ENCODE measurements around the gene DNASE1L3. TPM values are rescaled to one million over a fixed set of nuclear protein-coding genes. Genes with fewer than 3 reads are reported as not detected.
A peak's percentile ranks its signal among the peaks of the same experiment; 100 is the strongest.
"Not testable (repeated sequence)": the region's sequence is repeated elsewhere in the genome, so short reads cannot be mapped to it uniquely, and the experiment has no call there.

Gene DNASE1L3
- total and polyA plus RNA-seq, 3 experiments from 2014 or later, result not detected

GRCh38 chr3:58230876-58231552, 20.2 kb upstream of the DNASE1L3 start:
- no peaks in the 10 kb centered on the region for H3K36me3 ChIP-seq (ENCODE audit: insufficient read depth, low read length)
- H3K4me3 ChIP-seq (ENCODE audit: low read length), result no peak overlapping the region
- Mint-ChIP-seq H3K27me3 (peaks cover 14 to 49% of the 10 kb centered on the region in 2 donors), H3K4me1 (no peaks in the 10 kb centered on the region), H3K27ac (no peak overlapping the region), H3K36me3 (no peaks in the 10 kb centered on the region), H3K4me3 (no peak overlapping the region), H3K9me3 (no peaks in the 10 kb centered on the region)
- H3K4me1 ChIP-seq (ENCODE audit: insufficient read depth, low read length), result no peaks in the 10 kb centered on the region
- no peaks in the 10 kb centered on the region for H3K27me3 ChIP-seq (ENCODE audit: insufficient read depth, low read length, poor library complexity, severe bottlenecking)
- no peak for DNase-seq
- ChIA-PET POLR2A (no interaction called here), CTCF (interaction anchor here (3.9 kb wide), 1 partner anchor 13 kb away, joined by 13 read pairs; no protein-coding TSS in a partner anchor)
- H3K9me3 ChIP-seq (ENCODE audit: low read length), result no peaks in the 10 kb centered on the region
- H3K27ac ChIP-seq (ENCODE audit: low read depth, low read length), result no peak overlapping the region

GRCh38 chr3:58227933-58228332, 17.2 kb upstream of the DNASE1L3 start:
- not testable (repeated sequence) for H3K4me1 Mint-ChIP-seq

GRCh38 chr3:58223855-58224254, 13.1 kb upstream of the DNASE1L3 start:
- H3K27me3 ChIP-seq (ENCODE audit: insufficient read depth, low read length, poor library complexity, severe bottlenecking), result no peaks in the 10 kb centered on the region
- no peaks in the 10 kb centered on the region for H3K9me3 Mint-ChIP-seq
- peaks cover 2 to 13% of the 10 kb centered on the region in 2 donors for H3K27me3 Mint-ChIP-seq
- no peaks in the 10 kb centered on the region for H3K4me1 ChIP-seq (ENCODE audit: insufficient read depth, low read length)
- H3K4me3 ChIP-seq (ENCODE audit: low read length), result no peak overlapping the region
- ChIA-PET CTCF (interaction anchor here (1.3 kb wide), 1 partner anchor 15 kb away, joined by 3 read pairs; no protein-coding TSS in a partner anchor), POLR2A (no interaction called here)
- no peaks in the 10 kb centered on the region for H3K9me3 ChIP-seq (ENCODE audit: low read length)
- H3K27ac Mint-ChIP-seq, result no peak overlapping the region
- H3K27ac ChIP-seq (ENCODE audit: low read depth, low read length), result no peak overlapping the region
- no peaks in the 10 kb centered on the region for H3K36me3 ChIP-seq (ENCODE audit: insufficient read depth, low read length)
- H3K4me1 Mint-ChIP-seq, result peaks cover 0 to 5% (median 3%) of the 10 kb centered on the region in 3 donors
- no peak for DNase-seq
- no peak overlapping the region for H3K4me3 Mint-ChIP-seq
- peaks cover 0 to 2% (median 0%) of the 10 kb centered on the region in 3 donors for H3K36me3 Mint-ChIP-seq

More at GRCh38 chr3:58227933-58228332, 17.2 kb upstream of the DNASE1L3 start:
- H3K27me3 ChIP-seq (ENCODE audit: insufficient read depth, low read length, poor library complexity, severe bottlenecking); H3K9me3 Mint-ChIP-seq; H3K27ac Mint-ChIP-seq; H3K36me3 Mint-ChIP-seq; H3K9me3 ChIP-seq (ENCODE audit: low read length); DNase-seq; H3K36me3 ChIP-seq (ENCODE audit: insufficient read depth, low read length); H3K4me3 ChIP-seq (ENCODE audit: low read length); H3K27ac ChIP-seq (ENCODE audit: low read depth, low read length); H3K4me3 Mint-ChIP-seq; H3K4me1 ChIP-seq (ENCODE audit: insufficient read depth, low read length); POLR2A ChIA-PET: not testable (repeated sequence)
- CTCF ChIA-PET, result interaction anchor here (1.6 kb wide), 1 partner anchor 10 kb away, joined by 4 read pairs; no protein-coding TSS in a partner anchor
- peaks cover 12 to 41% of the 10 kb centered on the region in 2 donors for H3K27me3 Mint-ChIP-seq

- Histone ChIP-seq H3K4me3 (ENCODE audit: low read length) (no peak overlapping the region), H3K27ac (ENCODE audit: low read depth, low read length) (no peak overlapping the region), H3K36me3 (ENCODE audit: insufficient read depth, low read length) (no peaks in the 10 kb centered on the region), H3K9me3 (ENCODE audit: low read length) (no peaks in the 10 kb centered on the region), H3K4me1 (ENCODE audit: insufficient read depth, low read length) (peaks cover 3% of the 10 kb centered on the region), H3K27me3 (ENCODE audit: insufficient read depth, low read length, poor library complexity, severe bottlenecking) (no peaks in the 10 kb centered on the region)
- Mint-ChIP-seq H3K4me3 (peak overlapping the region in 1 of 7 donors; percentile 3), H3K4me1 (peaks cover 3 to 9% (median 3%) of the 10 kb centered on the region in 3 donors), H3K27ac (peak overlapping the region in 5 of 8 donors; percentile 0 to 88 (median 61)), H3K9me3 (no peaks in the 10 kb centered on the region), H3K36me3 (peaks cover 0 to 2% (median 0%) of the 10 kb centered on the region in 3 donors), H3K27me3 (peaks cover 4% of the 10 kb centered on the region in 2 donors)
- POLR2A ChIA-PET, result no interaction called here
- CTCF ChIA-PET, result no interaction called here
- no peak for DNase-seq
These were observed 11.5 kb upstream of the DNASE1L3 start for GRCh38 chr3:58222161-58222724.

GRCh38 chr3:58218904-58219303, 8.1 kb upstream of the DNASE1L3 start:
- Mint-ChIP-seq H3K4me3 (no peak overlapping the region), H3K4me1 (peaks cover 9 to 19% (median 14%) of the 10 kb centered on the region in 3 donors), H3K9me3 (no peaks in the 10 kb centered on the region), H3K27me3 (peaks cover 3 to 6% of the 10 kb centered on the region in 2 donors), H3K36me3 (no peaks in the 10 kb centered on the region), H3K27ac (no peak overlapping the region)
- Histone ChIP-seq H3K27me3 (ENCODE audit: insufficient read depth, low read length, poor library complexity, severe bottlenecking) (no peaks in the 10 kb centered on the region), H3K27ac (ENCODE audit: low read depth, low read length) (no peak overlapping the region), H3K9me3 (ENCODE audit: low read length) (no peaks in the 10 kb centered on the region), H3K4me1 (ENCODE audit: insufficient read depth, low read length) (peaks cover 6% of the 10 kb centered on the region), H3K4me3 (ENCODE audit: low read length) (no peak overlapping the region), H3K36me3 (ENCODE audit: insufficient read depth, low read length) (no peaks in the 10 kb centered on the region)
- CTCF ChIA-PET, result interaction anchor here (0.8 to 3.3 kb wide), 7 partner anchors 9 to 211 kb away, joined by 3 to 19 read pairs (median 12); partner anchors contain the start of gene FLNB
- POLR2A ChIA-PET, result no interaction called here
- no peak for DNase-seq

GRCh38 chr3:58217209-58217811, 6.5 kb upstream of the DNASE1L3 start:
- Mint-ChIP-seq H3K4me1 (peaks cover 6 to 15% (median 14%) of the 10 kb centered on the region in 3 donors), H3K4me3 (peak overlapping the region in 1 of 7 donors; percentile 21), H3K9me3 (no peaks in the 10 kb centered on the region), H3K27ac (no peak overlapping the region), H3K27me3 (peaks cover 3 to 6% of the 10 kb centered on the region in 2 donors), H3K36me3 (no peaks in the 10 kb centered on the region)
- POLR2A ChIA-PET, result interaction anchor here (0.6 kb wide), 1 partner anchor 1231 kb away, joined by 5 read pairs; no protein-coding TSS in a partner anchor
- no peaks in the 10 kb centered on the region for H3K36me3 ChIP-seq (ENCODE audit: insufficient read depth, low read length)
- H3K4me3 ChIP-seq (ENCODE audit: low read length), result no peak overlapping the region
- no peak overlapping the region for H3K27ac ChIP-seq (ENCODE audit: low read depth, low read length)
- peaks cover 6% of the 10 kb centered on the region for H3K4me1 ChIP-seq (ENCODE audit: insufficient read depth, low read length)
- no peaks in the 10 kb centered on the region for H3K27me3 ChIP-seq (ENCODE audit: insufficient read depth, low read length, poor library complexity, severe bottlenecking)
- H3K9me3 ChIP-seq (ENCODE audit: low read length), result no peaks in the 10 kb centered on the region
- peak; percentile 27 to 69 (median 45) for DNase-seq
- CTCF ChIA-PET, result interaction anchor here (0.7 to 3.3 kb wide), 12 partner anchors 8 to 820 kb away, joined by 3 to 19 read pairs (median 4); partner anchors contain the start of gene FLNB

- Mint-ChIP-seq H3K4me1 (peaks cover 6 to 14% (median 13%) of the 10 kb centered on the region in 3 donors), H3K27me3 (peaks cover 3 to 6% of the 10 kb centered on the region in 2 donors), H3K36me3 (no peaks in the 10 kb centered on the region), H3K4me3 (no peak overlapping the region), H3K27ac (no peak overlapping the region), H3K9me3 (no peaks in the 10 kb centered on the region)
- no peak overlapping the region for H3K4me3 ChIP-seq (ENCODE audit: low read length)
- CTCF ChIA-PET, result interaction anchor here (0.7 to 3.3 kb wide), 9 partner anchors 9 to 819 kb away, joined by 3 to 19 read pairs (median 7); partner anchors contain the start of gene FLNB
- H3K36me3 ChIP-seq (ENCODE audit: insufficient read depth, low read length), result no peaks in the 10 kb centered on the region
- H3K27ac ChIP-seq (ENCODE audit: low read depth, low read length), result no peak overlapping the region
- no peaks in the 10 kb centered on the region for H3K27me3 ChIP-seq (ENCODE audit: insufficient read depth, low read length, poor library complexity, severe bottlenecking)
- DNase-seq, result no peak
- no peaks in the 10 kb centered on the region for H3K9me3 ChIP-seq (ENCODE audit: low read length)
- POLR2A ChIA-PET, result interaction anchor here (0.6 kb wide), 1 partner anchor 1232 kb away, joined by 5 read pairs; no protein-coding TSS in a partner anchor
- peaks cover 6% of the 10 kb centered on the region for H3K4me1 ChIP-seq (ENCODE audit: insufficient read depth, low read length)
These were observed 5.9 kb upstream of the DNASE1L3 start for GRCh38 chr3:58216496-58217195.

Measured in CD8-positive, alpha-beta memory T cell (primary cell).